Neural cell (in vitro differentiated cells): ENCODE measurements around the gene CPT1A. TPM values are rescaled to one million over a fixed set of nuclear protein-coding genes. Genes with fewer than 3 reads are reported as not detected.

Experiments used
- H2AFZ ChIP-seq: fragments of 200-600, 300-800 bp; sonication (generic), shearing (Covaris generic); 2 replicates; pipeline ENCODE4 v1.6.0; 2014; ENCODE audit warnings: low read depth, mild to moderate bottlenecking, antibody characterized with exemption, low read length, moderate library complexity
- H3F3A ChIP-seq: fragments of 200-600 bp; shearing (Covaris generic); 2 replicates; pipeline ENCODE4 v1.6.1; 2016; ENCODE audit warnings: mild to moderate bottlenecking, moderate library complexity, mixed read lengths, antibody characterized with exemption, low read length; ENCODE audit not compliant: insufficient read depth, poor library complexity, severe bottlenecking
- H3K27ac ChIP-seq: fragments of 200-600, 300-800 bp; sonication (generic), shearing (Covaris generic); 2 replicates; pipeline ENCODE4 v1.5.1; 2014; ENCODE audit warnings: mild to moderate bottlenecking, low read length, moderate library complexity
- H3K27me3 ChIP-seq: fragments of 300-800, 200-600 bp; sonication (generic), shearing (Covaris generic); 2 replicates; pipeline ENCODE4 v1.6.0; 2014; ENCODE audit warnings: mild to moderate bottlenecking, low read depth, low read length, moderate library complexity; ENCODE audit not compliant: insufficient read depth
- H3K36me3 ChIP-seq: fragments of 300-800, 200-600 bp; sonication (generic), shearing (Covaris generic); 2 replicates; pipeline ENCODE4 v1.5.1; 2014; ENCODE audit warnings: mild to moderate bottlenecking, antibody characterized with exemption, low read length, moderate library complexity; ENCODE audit not compliant: insufficient read depth
- H3K4me2 ChIP-seq: fragments of 300-800, 200-600 bp; sonication (generic), shearing (Covaris generic); 2 replicates; pipeline ENCODE4 v1.6.0; 2014; ENCODE audit warnings: mild to moderate bottlenecking, low read length
- H3K4me3 ChIP-seq: fragments of 300-800, 200-600 bp; sonication (generic), shearing (Covaris generic); 2 replicates; pipeline ENCODE4 v1.5.1; 2014; ENCODE audit warnings: mild to moderate bottlenecking, low read length, moderate library complexity
- H3K79me2 ChIP-seq: fragments of 200-600 bp; shearing (Covaris generic); replicated peaks from 2 replicates; pipeline ENCODE4 v1.6.0; 2014; ENCODE audit warnings: mild to moderate bottlenecking, low read length, moderate library complexity; ENCODE audit not compliant: insufficient read depth
- H3K9ac ChIP-seq: fragments of 300-800, 200-600 bp; sonication (generic), shearing (Covaris generic); 2 replicates; pipeline ENCODE4 v1.6.1; 2016; ENCODE audit warnings: mild to moderate bottlenecking, low read length, mixed read lengths
- H3K9me2 ChIP-seq: fragments of 200-600 bp; shearing (Covaris generic); 2 replicates; pipeline ENCODE4 v1.6.1; 2016; ENCODE audit warnings: mild to moderate bottlenecking, low read length, mixed read lengths; ENCODE audit not compliant: insufficient read depth
- H3K9me3 ChIP-seq: fragments of 200-600, 300-800 bp; sonication (generic), shearing (Covaris generic); 2 replicates; pipeline ENCODE4 v1.6.1; 2016; ENCODE audit warnings: mild to moderate bottlenecking, mixed run types, low read length, moderate library complexity, mixed read lengths
- H4K20me1 ChIP-seq: fragments of 200-600 bp; shearing (Covaris generic); 2 replicates; pipeline ENCODE4 v1.6.1; 2016; ENCODE audit warnings: mild to moderate bottlenecking, mixed run types; ENCODE audit not compliant: insufficient read depth
- CTCF ChIP-seq: fragments of 450-650 bp; IDR thresholded peaks from 2 replicates; pipeline ENCODE4 v1.5.1; 2014; ENCODE audit warnings: antibody characterized with exemption, mild to moderate bottlenecking, moderate library complexity; ENCODE audit not compliant: poor library complexity, severe bottlenecking
- EP300 ChIP-seq: fragments of 450-650 bp; conservative IDR thresholded peaks from 2 replicates; pipeline ENCODE4 v1.6.1; 2014; ENCODE audit warnings: antibody characterized with exemption, mild to moderate bottlenecking, moderate library complexity; ENCODE audit not compliant: poor library complexity, severe bottlenecking
- EZH2 ChIP-seq: fragments of 200-600, 300-800 bp; shearing (Covaris generic), sonication (generic); IDR thresholded peaks from 2 replicates; pipeline ENCODE4 v1.6.1; 2014; ENCODE audit warnings: antibody characterized with exemption, low read length, borderline replicate concordance, mild to moderate bottlenecking; ENCODE audit not compliant: insufficient read depth, poor library complexity, severe bottlenecking
- MXI1 ChIP-seq: fragments of 450-650 bp; conservative IDR thresholded peaks from 2 replicates; pipeline ENCODE4 v1.6.1; 2014; ENCODE audit warnings: antibody characterized with exemption, mild to moderate bottlenecking; ENCODE audit not compliant: poor library complexity, severe bottlenecking
- POLR2AphosphoS5 ChIP-seq: IDR thresholded peaks from 2 replicates; pipeline ENCODE4 v1.6.1; 2012
- RAD21 ChIP-seq: fragments of 450-650 bp; conservative IDR thresholded peaks from 2 replicates; pipeline ENCODE4 v1.6.1; 2014; ENCODE audit warnings: antibody characterized with exemption, mild to moderate bottlenecking, moderate library complexity
- SMC3 ChIP-seq: fragments of 450-650 bp; conservative IDR thresholded peaks from 2 replicates; pipeline ENCODE4 v1.6.1; 2014; ENCODE audit warnings: antibody characterized with exemption, mild to moderate bottlenecking, moderate library complexity; ENCODE audit not compliant: poor library complexity
- TAF1 ChIP-seq: IDR thresholded peaks from 2 replicates; pipeline ENCODE4 v1.6.1; 2012; ENCODE audit warnings: low read depth
- polyA plus RNA-seq: library from polyadenylated mRNA; depleted of rRNA; stranded (reverse); fragments of >200 nt; gene quantifications from 2 replicates; pipeline ENCODE4 v1.2.3, GENCODE V29; 2014
- TF ChIP-seq, protein P1 (sequence below): IDR thresholded peaks from 2 replicates; pipeline ENCODE4 v1.6.1; 2012; ENCODE audit warnings: borderline replicate concordance

The CPT1A gene
- polyA plus RNA-seq, 1 donor from 2014 or later = 0.35 TPM

GRCh38 chr11:68843052-68843561 lies 1.4 kb upstream of the CPT1A start:
- Histone ChIP-seq H3K4me3 (no peak overlapping the region), H3K27ac (no peak overlapping the region), H3K27me3 (peaks cover 72% of the 10 kb centered on the region), H3K36me3 (no peaks in the 10 kb centered on the region), H3K9ac (no peak overlapping the region), H3K9me3 (no peaks in the 10 kb centered on the region), H3K4me2 (no peak overlapping the region), H3K9me2 (no peaks in the 10 kb centered on the region), H2AFZ (no peak overlapping the region), H4K20me1 (no peaks in the 10 kb centered on the region), H3F3A (no peaks in the 10 kb centered on the region), H3K79me2 (no peaks in the 10 kb centered on the region)
- TF ChIP-seq SMC3 (no peak), EZH2 (peak; percentile 20)

GRCh38 chr11:68842427-68843051 lies 823 bp upstream of the CPT1A start:
- Histone ChIP-seq H3K27me3 (peaks cover 72% of the 10 kb centered on the region), H3K9me2 (no peaks in the 10 kb centered on the region), H3K9ac (no peak overlapping the region), H3K27ac (no peak overlapping the region), H3K4me3 (peak overlapping the region; percentile 54), H3K9me3 (no peaks in the 10 kb centered on the region), H3K79me2 (no peaks in the 10 kb centered on the region), H4K20me1 (no peaks in the 10 kb centered on the region), H2AFZ (no peak overlapping the region), H3K4me2 (no peak overlapping the region), H3K36me3 (no peaks in the 10 kb centered on the region), H3F3A (no peaks in the 10 kb centered on the region)
- TF ChIP-seq POLR2AphosphoS5 (no peak), EP300 (no peak), TAF1 (no peak), CTCF (no peak), SMC3 (no peak), MXI1 (no peak), EZH2 (no peak), RAD21 (no peak)
- TF ChIP-seq, protein P1, sequence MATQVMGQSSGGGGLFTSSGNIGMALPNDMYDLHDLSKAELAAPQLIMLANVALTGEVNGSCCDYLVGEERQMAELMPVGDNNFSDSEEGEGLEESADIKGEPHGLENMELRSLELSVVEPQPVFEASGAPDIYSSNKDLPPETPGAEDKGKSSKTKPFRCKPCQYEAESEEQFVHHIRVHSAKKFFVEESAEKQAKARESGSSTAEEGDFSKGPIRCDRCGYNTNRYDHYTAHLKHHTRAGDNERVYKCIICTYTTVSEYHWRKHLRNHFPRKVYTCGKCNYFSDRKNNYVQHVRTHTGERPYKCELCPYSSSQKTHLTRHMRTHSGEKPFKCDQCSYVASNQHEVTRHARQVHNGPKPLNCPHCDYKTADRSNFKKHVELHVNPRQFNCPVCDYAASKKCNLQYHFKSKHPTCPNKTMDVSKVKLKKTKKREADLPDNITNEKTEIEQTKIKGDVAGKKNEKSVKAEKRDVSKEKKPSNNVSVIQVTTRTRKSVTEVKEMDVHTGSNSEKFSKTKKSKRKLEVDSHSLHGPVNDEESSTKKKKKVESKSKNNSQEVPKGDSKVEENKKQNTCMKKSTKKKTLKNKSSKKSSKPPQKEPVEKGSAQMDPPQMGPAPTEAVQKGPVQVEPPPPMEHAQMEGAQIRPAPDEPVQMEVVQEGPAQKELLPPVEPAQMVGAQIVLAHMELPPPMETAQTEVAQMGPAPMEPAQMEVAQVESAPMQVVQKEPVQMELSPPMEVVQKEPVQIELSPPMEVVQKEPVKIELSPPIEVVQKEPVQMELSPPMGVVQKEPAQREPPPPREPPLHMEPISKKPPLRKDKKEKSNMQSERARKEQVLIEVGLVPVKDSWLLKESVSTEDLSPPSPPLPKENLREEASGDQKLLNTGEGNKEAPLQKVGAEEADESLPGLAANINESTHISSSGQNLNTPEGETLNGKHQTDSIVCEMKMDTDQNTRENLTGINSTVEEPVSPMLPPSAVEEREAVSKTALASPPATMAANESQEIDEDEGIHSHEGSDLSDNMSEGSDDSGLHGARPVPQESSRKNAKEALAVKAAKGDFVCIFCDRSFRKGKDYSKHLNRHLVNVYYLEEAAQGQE = no peak
